ENCODE measurements around the gene TMX4.

- TF ChIP-seq POLR2A (IDR thresholded peaks at IDR 0.05), result no peak
- no peak for TF ChIP-seq POLR2AphosphoS5 (IDR thresholded peaks at IDR 0.05)
- no peak for TF ChIP-seq CTCF (IDR thresholded peaks at IDR 0.05)
These were observed 13.8 kb downstream of the TMX4 start for GRCh38 chr20:8005575-8006366.

Data from breast epithelium (tissue), 3 donors.